CD4-positive, alpha-beta T cell treated with Interleukin-6 at 100 ng/mL for 8 hours (primary cell): ENCODE data around the gene LPCAT3.
A peak's percentile ranks its signal among the peaks of the same experiment; 100 is the strongest.

ENCODE experiments used
- DNase-seq: peaks from one replicate; pipeline ENCODE4 v3.0.0-alpha.2; 2020; ENCODE audit warnings: mixed read lengths, low spot score

LPCAT3 gene

DNA sequence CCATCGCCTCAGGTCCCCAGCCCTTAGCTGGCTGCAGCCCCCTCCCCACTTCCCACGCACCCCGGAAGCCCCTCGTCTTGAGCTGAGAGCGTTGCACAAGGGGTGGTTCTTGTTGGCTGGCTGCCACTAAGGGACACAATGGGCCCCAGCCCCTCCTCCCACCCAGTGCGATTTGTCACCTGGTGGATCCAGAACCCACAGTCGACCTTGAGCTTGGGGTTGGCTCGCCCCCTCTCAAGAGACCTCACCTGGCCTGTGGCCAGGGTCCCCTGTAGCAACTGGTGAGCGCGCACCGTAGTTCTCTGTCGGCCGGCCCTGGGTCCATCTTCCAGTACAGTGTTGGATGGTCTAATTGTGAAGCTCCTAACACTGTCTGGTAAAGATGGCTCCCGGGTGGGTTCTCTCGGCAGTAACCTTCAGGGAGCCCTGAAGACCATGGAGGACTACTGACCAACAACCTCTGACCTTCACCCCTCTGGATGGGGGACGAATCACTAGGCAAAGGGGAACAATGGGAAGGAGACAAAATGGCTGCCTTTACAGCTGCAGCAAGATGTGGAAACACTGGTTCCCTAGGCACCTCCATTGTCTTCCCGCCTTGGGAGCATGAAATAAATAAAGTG is 54.4 kb downstream of the LPCAT3 start:
- no peak for DNase-seq

DNA sequence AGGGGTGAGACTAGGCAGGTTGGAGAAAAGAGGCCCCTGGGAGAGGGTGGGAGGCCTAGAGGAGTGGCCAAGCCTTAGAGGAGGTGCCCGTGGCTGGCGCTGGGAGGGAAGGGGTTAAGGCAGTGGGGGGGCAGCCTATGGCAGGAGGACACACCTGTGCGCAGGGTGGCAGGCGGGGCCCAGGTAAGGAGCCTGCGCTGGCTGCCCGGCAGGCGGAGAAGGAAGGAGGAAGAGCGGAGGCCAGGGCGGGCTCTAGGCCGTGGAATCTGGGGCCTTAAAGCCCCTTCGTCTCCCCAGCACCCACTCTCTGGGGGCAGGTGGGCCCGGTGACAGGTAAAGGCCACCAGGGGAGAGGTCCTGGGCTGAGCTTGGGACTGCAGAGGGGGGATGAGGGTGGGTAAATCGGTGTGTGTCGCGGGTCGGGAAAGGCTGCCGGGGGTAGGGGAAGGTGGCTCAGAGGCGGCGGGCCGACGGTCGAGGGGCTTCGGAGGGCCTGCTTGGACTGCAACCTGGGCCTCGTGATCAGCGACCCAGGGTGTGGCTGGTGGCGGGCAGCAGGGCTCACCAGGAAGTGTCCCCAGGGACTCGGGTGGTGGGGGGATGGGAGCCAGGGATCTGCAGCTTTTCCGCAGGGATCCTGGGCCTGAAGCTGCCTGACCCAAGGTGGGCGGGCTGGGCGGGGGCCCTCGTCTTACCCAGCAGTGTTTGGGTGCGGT is 55.1 kb downstream of the LPCAT3 start:
- DNase-seq, result no peak

DNA sequence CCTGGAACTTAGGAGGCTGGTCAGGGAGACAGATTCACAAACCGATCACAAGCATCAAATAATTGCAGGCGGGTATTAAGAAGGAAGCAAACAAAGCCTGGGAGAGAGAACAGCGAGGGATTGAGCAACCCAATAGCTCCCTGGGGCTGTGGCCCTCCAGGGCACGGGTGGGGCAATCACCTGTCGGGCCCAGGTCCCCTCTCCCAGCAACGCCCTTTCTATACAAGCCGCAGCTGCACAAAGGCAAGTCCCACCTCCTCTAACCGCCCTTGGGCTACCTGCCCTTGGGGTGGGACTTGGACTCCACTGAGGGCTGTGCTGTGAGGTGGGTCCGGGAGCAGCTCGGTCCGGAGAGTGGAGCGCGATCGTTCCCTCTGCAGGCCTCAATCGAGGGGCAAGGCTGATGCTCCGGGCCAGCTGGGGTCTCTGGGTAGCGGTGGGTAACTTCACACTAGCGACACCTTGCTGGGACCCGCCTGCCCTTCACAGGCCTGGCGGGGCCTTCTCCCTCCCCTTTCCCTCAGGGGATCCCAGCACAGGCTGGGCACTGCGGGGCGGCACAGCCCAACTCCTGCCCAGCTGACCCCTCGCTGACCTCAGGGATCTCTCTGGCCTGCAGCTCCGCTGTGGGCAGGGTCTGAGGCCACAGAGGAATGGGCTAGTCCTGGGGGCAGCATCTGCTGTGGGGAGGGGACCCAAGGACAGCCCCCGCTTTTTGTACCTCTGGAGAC is 55.8 kb downstream of the LPCAT3 start:
- no peak for DNase-seq

DNA sequence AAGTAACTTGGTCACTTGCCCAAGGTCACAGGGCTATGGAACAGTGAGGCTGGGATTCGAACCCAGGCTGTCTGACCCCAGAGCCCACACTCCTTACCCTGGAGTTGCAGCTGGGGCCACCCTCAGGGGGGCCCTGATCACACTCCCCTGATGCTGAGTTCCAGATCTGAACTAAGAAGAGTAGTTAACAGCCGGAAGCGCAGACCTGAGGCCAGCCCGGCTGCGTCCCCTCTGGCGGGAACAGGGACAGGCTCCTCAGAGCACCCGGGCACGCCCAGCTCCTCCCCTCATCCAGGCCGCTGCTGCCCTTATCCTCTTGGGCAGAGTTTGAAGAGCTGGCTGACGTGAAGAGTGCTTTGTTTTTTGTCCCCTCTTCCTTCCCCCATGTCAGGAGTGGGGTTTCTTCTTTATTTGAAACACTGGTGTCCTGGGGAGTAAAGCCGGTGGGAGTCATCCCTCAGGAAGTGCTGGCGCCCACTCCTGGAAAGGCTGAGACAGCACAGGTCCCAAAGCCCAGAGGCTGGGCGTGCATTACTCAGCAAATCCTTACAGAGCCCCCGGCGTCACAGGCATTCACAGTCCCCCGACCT is 56.5 kb downstream of the LPCAT3 start:
- no peak for DNase-seq

DNA sequence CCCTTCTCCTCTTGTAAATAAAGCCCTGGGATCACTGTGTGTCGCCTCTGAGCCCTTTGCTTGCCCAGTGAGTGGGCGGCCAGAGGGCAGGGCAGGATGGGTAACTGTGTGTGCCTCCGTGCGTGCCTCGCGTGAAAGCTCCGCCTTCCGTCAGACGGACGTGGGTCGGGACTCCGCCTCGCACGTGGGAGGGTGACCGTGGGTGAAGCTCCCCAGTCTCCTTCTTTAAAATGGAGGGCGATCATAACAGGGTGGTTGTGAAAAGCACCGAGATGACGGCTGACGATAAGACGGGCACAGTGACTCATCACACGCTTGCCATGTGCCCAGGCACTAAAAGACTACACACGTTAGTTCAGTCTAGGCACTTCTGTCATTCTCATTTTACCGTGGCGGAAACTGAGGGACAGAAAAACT is 57.0 kb downstream of the LPCAT3 start:
- peak; percentile 93 for DNase-seq

DNA sequence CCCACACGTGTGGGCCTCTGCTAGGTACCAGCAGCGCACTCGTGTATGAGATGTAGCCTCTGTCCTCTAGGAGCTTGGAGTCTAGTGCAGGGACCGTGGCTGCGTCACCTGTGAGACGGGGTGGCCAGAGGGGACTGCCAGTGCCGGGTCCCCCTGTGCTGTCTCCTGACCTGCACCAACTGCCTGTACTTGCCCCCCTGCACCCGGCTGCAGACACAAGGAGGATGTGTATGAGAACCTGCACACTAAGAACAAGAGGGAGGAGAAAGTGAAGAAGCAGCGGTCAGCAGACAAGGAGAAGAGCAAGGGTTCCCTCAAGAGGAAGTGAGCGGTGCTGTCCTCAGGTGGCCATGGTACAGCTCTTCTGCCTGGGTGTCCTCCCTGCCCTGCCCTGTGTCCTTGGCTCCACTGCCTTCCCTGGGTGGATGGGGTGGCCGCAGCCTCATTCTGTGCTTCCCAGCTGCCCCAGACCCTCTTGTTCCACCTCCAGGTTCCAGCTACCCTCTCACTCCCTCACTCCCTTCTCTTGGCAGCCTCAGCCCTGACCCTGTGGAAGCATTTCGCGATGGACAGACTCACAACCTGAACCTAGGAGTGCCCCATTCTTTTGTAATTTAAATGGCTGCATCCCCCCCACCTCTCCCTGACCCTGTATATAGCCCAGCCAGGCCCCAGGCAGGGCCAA is 57.5 kb downstream of the LPCAT3 start:
- no peak for DNase-seq

DNA sequence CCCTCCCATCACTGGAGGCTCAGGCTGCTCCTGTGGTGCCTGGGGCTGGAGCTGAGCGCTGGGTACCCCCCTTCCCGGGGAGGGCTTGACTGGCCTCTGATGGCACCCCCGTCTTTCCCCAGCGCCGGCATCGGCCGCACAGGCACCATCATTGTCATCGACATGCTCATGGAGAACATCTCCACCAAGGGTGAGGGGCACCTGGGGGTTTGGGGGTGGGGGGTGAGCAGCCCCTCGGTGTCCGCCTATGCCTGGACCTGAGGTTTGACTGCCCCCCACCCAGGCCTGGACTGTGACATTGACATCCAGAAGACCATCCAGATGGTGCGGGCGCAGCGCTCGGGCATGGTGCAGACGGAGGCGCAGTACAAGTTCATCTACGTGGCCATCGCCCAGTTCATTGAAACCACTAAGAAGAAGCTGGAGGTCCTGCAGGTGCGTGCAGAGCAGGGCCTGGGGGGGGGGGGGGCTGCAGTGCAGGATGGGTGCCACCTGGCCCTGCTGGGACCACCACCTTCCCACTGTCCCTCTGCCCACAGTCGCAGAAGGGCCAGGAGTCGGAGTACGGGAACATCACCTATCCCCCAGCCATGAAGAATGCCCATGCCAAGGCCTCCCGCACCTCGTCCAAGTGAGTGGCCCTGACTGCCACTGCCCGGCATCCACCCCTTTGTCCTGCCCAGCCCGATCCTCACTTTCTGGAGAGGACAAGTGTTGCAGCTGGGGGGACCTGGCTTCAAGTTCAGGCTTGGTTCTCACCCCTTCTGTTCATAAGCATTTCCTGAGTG is 58.3 kb downstream of the LPCAT3 start:
- no peak for DNase-seq

DNA sequence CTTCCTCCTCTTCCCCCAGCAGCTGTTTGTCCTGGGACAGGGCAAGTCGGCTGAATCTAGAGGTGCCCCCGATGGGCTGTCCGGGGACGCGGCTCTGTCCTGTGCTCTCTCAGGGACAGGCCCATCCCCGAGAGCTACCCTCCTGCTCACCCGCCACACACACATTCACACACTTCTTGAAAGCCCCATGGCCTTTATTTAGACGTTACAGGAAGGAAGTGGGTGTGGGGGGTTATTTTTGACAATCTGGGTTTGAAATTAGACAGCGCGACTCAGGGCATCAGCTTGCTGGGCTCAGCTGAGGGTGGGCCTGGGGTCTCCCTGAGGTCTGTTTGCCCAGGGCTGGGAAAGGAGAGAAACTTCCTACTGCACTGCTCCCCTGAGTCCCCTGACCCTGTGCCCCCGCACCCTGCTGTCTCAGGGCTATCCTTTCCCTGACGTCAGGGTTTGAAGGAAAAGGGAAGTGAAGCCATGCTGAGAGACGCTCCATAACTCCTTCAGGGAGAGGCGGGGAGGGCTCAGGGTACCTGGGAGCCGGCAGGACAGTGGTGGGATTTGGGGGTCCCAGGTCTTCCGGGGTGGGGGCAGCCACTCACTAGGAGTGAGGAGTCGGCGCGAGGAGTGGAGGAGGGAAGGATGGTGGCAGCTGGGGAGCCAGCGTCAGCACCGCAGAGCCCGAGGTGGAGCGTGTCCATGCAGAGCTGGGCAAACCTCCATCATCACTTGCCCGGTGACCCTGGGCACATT is 59.0 kb downstream of the LPCAT3 start:
- DNase-seq, result peak; percentile 83

DNA sequence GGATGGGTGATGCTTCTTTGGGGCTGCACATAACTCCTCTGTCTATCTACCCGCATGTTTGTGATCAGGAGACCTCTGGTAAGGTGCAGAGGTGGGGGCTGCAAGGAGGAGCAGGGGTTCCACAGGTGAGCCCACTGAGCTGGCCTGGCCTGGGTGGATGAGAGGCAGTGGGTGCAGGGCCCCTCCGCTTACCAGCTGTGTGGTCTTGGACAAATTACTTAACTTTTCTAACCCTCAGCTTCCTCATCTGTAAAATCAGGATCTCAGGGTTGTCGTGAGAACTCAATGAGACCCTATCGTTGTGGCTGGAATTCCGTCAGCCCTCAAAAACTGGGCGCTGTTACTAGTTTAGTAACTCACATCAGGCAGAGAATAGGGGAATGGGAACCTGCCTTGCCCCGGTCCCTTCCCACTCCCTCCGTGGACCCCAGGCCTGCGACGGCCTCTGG is 59.6 kb downstream of the LPCAT3 start:
- no peak for DNase-seq

DNA sequence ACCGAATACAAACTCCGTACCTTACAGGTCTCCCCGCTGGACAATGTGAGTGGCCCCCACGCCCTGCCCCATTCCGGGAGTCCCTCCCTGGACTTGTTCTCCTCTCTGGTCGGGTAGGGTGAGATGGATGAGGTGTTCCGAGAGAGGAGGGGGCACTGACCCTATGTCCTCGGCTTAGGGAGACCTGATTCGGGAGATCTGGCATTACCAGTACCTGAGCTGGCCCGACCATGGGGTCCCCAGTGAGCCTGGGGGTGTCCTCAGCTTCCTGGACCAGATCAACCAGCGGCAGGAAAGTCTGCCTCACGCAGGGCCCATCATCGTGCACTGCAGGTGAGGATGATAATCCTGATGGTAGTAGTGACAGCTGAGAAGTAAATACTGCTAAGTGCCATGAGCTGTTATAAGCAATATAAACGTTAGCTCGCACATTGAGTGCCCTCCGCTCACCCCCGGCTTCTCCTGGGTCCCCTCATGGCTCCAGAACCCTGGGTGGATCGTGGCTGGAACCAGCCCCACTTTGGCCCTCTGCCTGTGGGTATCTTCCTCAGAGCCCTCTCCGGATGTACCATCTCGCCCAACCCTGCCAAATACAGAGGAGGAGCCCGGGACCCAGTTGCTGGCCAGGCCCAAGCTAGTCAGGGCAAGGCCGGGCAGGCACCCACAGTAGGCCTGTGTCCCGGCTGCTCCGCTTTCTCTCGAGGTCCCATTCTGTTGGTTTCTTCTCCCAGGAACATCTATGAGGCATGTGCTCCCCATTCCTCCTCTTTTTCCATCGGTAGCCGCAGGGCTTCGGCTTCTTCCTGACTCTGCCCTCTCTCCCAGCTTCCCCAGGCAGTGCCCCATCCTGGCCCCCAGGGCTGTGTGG is 60.3 kb downstream of the LPCAT3 start:
- DNase-seq, result no peak

DNA sequence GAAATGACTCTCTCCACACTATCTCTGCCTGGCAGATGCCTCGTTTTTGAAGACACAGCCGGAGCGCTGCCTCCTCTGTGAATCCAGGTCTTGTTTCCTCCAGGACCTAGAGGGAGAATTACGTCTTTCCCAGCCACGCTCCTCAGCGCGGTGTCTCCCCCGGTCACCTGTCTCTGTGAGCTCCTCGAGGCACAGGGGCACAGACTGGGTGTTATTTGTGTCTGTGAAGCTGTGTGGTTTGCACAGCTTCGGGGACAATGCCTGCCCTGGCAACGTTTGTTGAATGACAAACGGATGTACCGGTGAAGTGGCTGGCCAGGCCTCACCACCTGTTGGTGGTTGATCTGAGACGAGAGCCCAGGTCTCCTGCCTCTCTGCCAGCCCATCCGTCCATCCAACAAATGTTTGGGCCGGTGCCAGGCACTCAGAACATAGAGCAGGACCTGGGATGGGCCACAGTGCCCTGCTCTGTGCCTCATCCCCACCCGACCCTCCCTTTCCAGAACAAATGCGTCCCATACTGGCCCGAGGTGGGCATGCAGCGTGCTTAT is 61.0 kb downstream of the LPCAT3 start:
- DNase-seq, result no peak

DNA sequence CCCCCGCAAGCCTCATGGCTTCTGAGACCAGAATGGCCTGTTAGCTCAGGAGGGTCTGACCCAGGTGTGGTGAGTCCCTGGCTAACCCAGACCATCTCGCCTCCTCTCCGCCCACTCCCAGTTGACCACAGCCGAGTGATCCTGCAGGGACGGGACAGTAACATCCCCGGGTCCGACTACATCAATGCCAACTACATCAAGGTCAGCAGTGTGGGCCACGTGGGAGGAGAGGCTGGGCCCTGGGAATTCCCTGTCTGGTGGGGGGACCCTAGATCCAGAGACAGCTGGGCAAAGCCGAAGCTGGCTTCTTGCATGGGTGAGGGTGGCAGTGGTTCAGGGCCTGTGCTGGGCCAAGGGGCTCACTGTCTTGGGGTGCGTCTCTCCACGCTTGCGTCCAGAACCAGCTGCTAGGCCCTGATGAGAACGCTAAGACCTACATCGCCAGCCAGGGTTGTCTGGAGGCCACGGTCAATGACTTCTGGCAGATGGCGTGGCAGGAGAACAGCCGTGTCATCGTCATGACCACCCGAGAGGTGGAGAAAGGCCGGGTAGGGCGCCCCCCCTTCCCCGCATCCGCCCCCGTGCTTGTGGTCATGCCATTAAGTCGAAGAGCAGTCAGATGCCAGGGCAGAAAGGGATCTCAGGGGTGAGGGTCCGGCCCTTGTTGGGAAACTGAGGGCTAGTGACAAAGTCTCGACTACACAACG is 62.1 kb downstream of the LPCAT3 start:
- DNase-seq, result no peak

DNA sequence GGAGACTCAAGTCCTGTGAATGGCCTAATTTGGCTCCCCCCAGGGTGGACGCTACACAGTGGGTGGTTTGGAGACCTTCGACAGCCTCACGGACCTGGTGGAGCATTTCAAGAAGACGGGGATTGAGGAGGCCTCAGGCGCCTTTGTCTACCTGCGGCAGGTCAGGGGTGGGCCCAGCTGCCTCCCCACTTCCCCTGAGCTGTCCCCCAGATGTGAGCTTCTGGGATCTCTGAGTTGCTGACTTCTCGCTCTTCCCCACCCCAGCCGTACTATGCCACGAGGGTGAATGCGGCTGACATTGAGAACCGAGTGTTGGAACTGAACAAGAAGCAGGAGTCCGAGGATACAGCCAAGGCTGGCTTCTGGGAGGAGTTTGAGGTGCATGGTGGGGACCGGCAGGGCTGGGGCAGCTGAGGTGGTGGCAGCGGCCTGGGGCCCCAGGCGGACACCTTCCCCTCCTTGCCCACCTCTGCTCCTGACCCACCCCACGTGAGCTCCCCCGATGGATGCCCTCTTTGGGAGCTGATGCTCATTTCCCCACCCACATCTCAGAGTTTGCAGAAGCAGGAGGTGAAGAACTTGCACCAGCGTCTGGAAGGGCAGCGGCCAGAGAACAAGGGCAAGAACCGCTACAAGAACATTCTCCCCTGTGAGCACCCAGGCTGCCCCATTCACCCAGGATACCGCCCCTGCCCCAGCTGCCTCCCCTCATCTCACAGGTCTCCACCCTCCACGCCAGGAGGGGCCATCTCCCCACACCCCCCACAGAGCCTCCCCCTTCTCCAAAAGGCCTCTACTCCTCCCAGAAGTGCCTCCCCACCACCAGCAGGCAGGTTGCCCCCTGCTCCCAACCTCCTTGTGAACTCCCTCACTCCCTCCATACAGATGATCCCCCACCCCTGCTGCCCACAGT is 62.9 kb downstream of the LPCAT3 start:
- DNase-seq, result no peak

DNA sequence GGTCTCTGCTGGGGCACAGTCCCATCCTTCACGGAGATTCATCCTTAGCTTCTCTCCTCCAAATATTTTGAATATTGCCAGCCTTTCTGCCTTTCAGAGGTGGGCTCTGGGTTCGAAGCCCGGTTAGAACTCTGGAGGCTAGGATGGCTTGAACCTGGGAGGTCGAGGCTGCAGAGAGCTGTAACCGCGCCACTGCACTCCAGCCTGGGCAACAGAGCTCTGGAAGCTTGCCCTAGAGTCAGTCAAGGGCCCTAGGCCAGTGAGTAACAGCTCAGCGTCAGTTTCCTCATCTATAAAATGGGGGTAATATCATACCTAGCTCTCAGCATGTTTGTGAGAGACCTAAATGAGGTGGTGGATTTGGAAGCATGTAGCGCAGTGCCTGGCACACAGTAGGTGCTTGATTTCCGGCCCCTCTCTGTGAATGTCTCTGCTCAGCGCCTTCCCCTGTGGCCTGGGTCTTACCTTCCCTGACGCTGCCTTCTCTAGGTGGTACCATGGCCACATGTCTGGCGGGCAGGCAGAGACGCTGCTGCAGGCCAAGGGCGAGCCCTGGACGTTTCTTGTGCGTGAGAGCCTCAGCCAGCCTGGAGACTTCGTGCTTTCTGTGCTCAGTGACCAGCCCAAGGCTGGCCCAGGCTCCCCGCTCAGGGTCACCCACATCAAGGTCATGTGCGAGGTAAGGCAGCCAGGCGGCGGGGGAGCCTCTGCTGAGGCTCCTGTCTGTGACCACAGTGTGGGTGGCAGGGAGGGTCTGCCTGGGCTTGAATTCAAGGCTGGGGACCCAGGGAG is 63.8 kb downstream of the LPCAT3 start:
- DNase-seq, result no peak

DNA sequence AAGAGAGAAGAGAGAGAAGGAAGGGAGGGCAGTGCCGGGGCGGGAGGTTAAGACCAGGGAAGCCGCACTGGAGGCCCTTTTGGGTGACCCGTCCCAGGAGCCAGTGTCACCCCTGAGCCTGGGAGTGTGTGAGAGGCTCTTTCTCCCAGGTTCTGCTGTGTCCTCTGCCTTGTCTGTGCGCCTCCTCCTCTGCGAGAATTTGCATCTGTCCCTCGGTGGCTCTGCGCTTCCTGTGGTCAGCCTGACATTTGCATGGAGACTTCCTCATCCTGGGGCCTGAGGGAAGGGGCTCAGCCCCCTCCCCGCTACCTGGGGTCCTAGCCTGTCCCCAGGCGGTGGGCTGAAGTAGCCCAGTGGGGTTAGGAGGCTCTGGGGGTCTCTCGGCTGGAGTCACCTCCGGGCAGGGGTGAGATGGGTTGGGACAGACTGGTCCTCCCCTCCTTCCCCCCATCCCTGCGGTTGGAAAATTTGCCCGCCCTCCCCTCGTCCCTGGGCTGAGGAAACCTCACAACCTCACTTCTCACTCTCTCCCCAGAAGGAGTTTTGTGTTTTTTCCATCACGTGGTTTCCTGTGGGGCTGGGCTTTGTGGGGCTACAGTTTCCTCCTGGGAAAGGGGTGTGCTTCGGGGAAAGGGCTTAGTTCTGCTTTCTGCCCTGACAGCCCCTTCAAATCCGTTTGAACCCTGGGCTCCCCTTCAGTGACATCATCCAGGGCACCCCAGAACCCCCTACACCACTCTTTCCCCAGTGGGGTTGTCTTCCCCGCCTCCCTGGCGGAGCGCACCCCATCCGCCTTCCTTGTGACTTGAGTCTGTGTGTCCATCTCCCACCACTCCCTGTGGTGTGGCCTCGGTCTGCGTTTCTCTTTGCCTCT is 64.6 kb downstream of the LPCAT3 start:
- DNase-seq, result peak; percentile 76
